HL-60 (cell line): ENCODE measurements around the gene APC2.
"Not testable (repeated sequence)": the region's sequence is repeated elsewhere in the genome, so short reads cannot be mapped to it uniquely, and the experiment has no call there.

Source experiments
- DNase-seq, 2 experiments: peaks; one replicate each; pipeline ENCODE4 v3.0.0-alpha.2; 2010 to 2020; ENCODE audit warnings: low read depth in 1 of 2, low spot score in 1 of 2
- H3K27ac ChIP-seq: fragments of 250-450 bp; sonication (Bioruptor Pico); replicated peaks from 2 replicates; pipeline ENCODE4 v1.5.1; 2020; ENCODE audit warnings: mild to moderate bottlenecking, moderate library complexity
- H3K27me3 ChIP-seq: fragments of 250-450 bp; sonication (Bioruptor Pico); 2 replicates; pipeline ENCODE4 v1.5.1; 2021; ENCODE audit warnings: mild to moderate bottlenecking, moderate library complexity; ENCODE audit not compliant: insufficient read depth, poor library complexity, severe bottlenecking
- H3K4me3 ChIP-seq: replicated peaks from 2 replicates; pipeline ENCODE4 v1.5.1; 2011; ENCODE audit warnings: mild to moderate bottlenecking, control low read depth, low read length; ENCODE audit not compliant: insufficient read depth
- CTCF ChIP-seq: IDR thresholded peaks from one replicate; pipeline ENCODE4 v1.5.1; 2011; ENCODE audit warnings: low read length, control low read depth, inconsistent platforms; ENCODE audit not compliant: insufficient read depth
- GABPA ChIP-seq: IDR thresholded peaks from 2 replicates; pipeline ENCODE4 v1.6.1; 2012; ENCODE audit warnings: low read depth
- POLR2AphosphoS5 ChIP-seq: IDR thresholded peaks from 2 replicates; pipeline ENCODE4 v1.6.1; 2012; ENCODE audit warnings: low read depth
- REST ChIP-seq: IDR thresholded peaks from 2 replicates; pipeline ENCODE4 v1.6.1; 2012; ENCODE audit warnings: low read depth; ENCODE audit not compliant: insufficient replicate concordance
- SPI1 ChIP-seq: IDR thresholded peaks from 2 replicates; pipeline ENCODE4 v1.6.1; 2012; ENCODE audit warnings: low read depth, mild to moderate bottlenecking, borderline replicate concordance

APC2 gene

GRCh38 chr19:1516395-1516753 is 66.5 kb downstream of the APC2 start:
- DNase-seq = no peak
- Histone ChIP-seq H3K27me3 (peaks cover 15% of the 10 kb centered on the region), H3K27ac (no peak overlapping the region), H3K4me3 (no peak overlapping the region)
- TF ChIP-seq SPI1 = no peak
- TF ChIP-seq CTCF = no peak
- no peak for TF ChIP-seq REST
- TF ChIP-seq GABPA = no peak
- no peak for TF ChIP-seq POLR2AphosphoS5

GRCh38 chr19:1518471-1518870 is 68.5 kb downstream of the APC2 start:
- no peak overlapping the region for H3K4me3 ChIP-seq
- TF ChIP-seq REST (no peak), POLR2AphosphoS5 (no peak), CTCF (no peak), SPI1 (no peak), GABPA (no peak)
- H3K27ac ChIP-seq = no peak overlapping the region
- no peak for DNase-seq
- H3K27me3 ChIP-seq = peaks cover 11% of the 10 kb centered on the region

GRCh38 chr19:1519802-1520201 is 69.9 kb downstream of the APC2 start:
- H3K27me3 ChIP-seq = peaks cover 18% of the 10 kb centered on the region
- H3K27ac ChIP-seq, DNase-seq, H3K4me3 ChIP-seq: not testable (repeated sequence)

- Histone ChIP-seq H3K4me3 (no peak overlapping the region), H3K27ac (no peak overlapping the region), H3K27me3 (peaks cover 22% of the 10 kb centered on the region)
- TF ChIP-seq POLR2AphosphoS5 (no peak), CTCF (no peak), SPI1 (no peak), GABPA (no peak), REST (no peak)
- no peak for DNase-seq
These were observed 70.4 kb downstream of the APC2 start for GRCh38 chr19:1520203-1520780.
